Loucy (cell line): ENCODE results near the gene MITD1.
"Not testable (repeated sequence)": the region's sequence is repeated elsewhere in the genome, so short reads cannot be mapped to it uniquely, and the experiment has no call there.

ENCODE experiments used
- H2AFZ ChIP-seq: fragments of 200-600 bp; sonication (generic); 2 replicates; pipeline ENCODE4 v1.6.0; 2016; ENCODE audit warnings: antibody characterized with exemption, mild to moderate bottlenecking, low read length, moderate library complexity
- H3F3A ChIP-seq: fragments of 200-600 bp; 2 replicates; pipeline ENCODE4 v1.6.0; 2016; ENCODE audit warnings: antibody characterized with exemption, low read depth, mild to moderate bottlenecking
- H3K27me3 ChIP-seq: fragments of 200-600 bp; sonication (generic); 2 replicates; pipeline ENCODE4 v1.6.1; 2014; ENCODE audit warnings: low read length, mild to moderate bottlenecking; ENCODE audit not compliant: insufficient read depth, poor library complexity, severe bottlenecking
- H3K36me3 ChIP-seq: fragments of 200-600 bp; sonication (generic); 2 replicates; pipeline ENCODE4 v1.6.1; 2016; ENCODE audit warnings: low read length; ENCODE audit not compliant: insufficient read depth
- H3K4me1 ChIP-seq: fragments of 200-600 bp; sonication (generic); 2 replicates; pipeline ENCODE4 v1.5.1; 2014; ENCODE audit warnings: low read length, mild to moderate bottlenecking; ENCODE audit not compliant: insufficient read depth, poor library complexity, severe bottlenecking
- H3K4me2 ChIP-seq: fragments of 200-600 bp; sonication (generic); 2 replicates; pipeline ENCODE4 v1.6.0; 2014; ENCODE audit warnings: antibody characterized with exemption, low read length, low read depth, mild to moderate bottlenecking; ENCODE audit not compliant: poor library complexity, severe bottlenecking
- H3K4me3 ChIP-seq: fragments of 200-600 bp; sonication (generic); 2 replicates; pipeline ENCODE4 v1.5.1; 2014; ENCODE audit warnings: low read length, mild to moderate bottlenecking, mixed read lengths; ENCODE audit not compliant: poor library complexity, severe bottlenecking
- H3K79me2 ChIP-seq: fragments of 200-600 bp; sonication (generic); 2 replicates; pipeline ENCODE4 v1.6.1; 2014; ENCODE audit warnings: low read length; ENCODE audit not compliant: insufficient read depth
- H3K9ac ChIP-seq: fragments of 200-600 bp; sonication (generic); 2 replicates; pipeline ENCODE4 v1.6.0; 2014; ENCODE audit warnings: mild to moderate bottlenecking, low read depth, low read length, moderate library complexity; ENCODE audit not compliant: poor library complexity, severe bottlenecking
- H3K9me2 ChIP-seq: fragments of 200-600 bp; sonication (generic); replicated peaks from 2 replicates; pipeline ENCODE4 v1.6.1; 2016; ENCODE audit warnings: low read depth, low read length, mixed read lengths
- H3K9me3 ChIP-seq: fragments of 200-600 bp; sonication (generic); 2 replicates; pipeline ENCODE4 v1.6.1; 2014; ENCODE audit warnings: mild to moderate bottlenecking, antibody characterized with exemption, low read length, low read depth; ENCODE audit not compliant: insufficient read depth
- H4K20me1 ChIP-seq: fragments of 200-600 bp; sonication (generic); 2 replicates; pipeline ENCODE4 v1.6.0; 2014; ENCODE audit warnings: antibody characterized with exemption, low read length, mild to moderate bottlenecking; ENCODE audit not compliant: insufficient read depth, poor library complexity, severe bottlenecking
- CTCF ChIP-seq: fragments of 200-600 bp; sonication (generic); conservative IDR thresholded peaks from 2 replicates; pipeline ENCODE4 v1.5.1; 2014; ENCODE audit warnings: mild to moderate bottlenecking, antibody characterized with exemption, low read length
- EZH2phosphoT487 ChIP-seq: fragments of 200-600 bp; IDR thresholded peaks from 2 replicates; pipeline ENCODE4 v1.6.1; 2018; ENCODE audit warnings: antibody characterized with exemption, mild to moderate bottlenecking, moderate library complexity, borderline replicate concordance

Gene MITD1

GRCh38 chr2:99140860-99141109 lies 40.1 kb downstream of the MITD1 start:
- no peak for TF ChIP-seq CTCF
- TF ChIP-seq EZH2phosphoT487: no peak
- Histone ChIP-seq H3K9me2 (no peaks in the 10 kb centered on the region), H3K9ac (peak overlapping the region; percentile 73), H3K4me2 (peak overlapping the region; percentile 95), H4K20me1 (no peaks in the 10 kb centered on the region), H3K36me3 (no peaks in the 10 kb centered on the region), H3K4me1 (peaks cover 12% of the 10 kb centered on the region), H3F3A (no peaks in the 10 kb centered on the region), H3K9me3 (no peaks in the 10 kb centered on the region), H3K79me2 (no peaks in the 10 kb centered on the region), H3K4me3 (peak overlapping the region; percentile 90), H3K27me3 (no peaks in the 10 kb centered on the region), H2AFZ (peak overlapping the region; percentile 99)

- TF ChIP-seq CTCF (no peak), EZH2phosphoT487 (no peak)
- Histone ChIP-seq H3K4me3 (peak overlapping the region; percentile 90), H3K27me3 (no peaks in the 10 kb centered on the region), H3K4me1 (peaks cover 12% of the 10 kb centered on the region), H2AFZ (peak overlapping the region; percentile 99), H3K9ac (peak overlapping the region; percentile 73), H3K79me2 (no peaks in the 10 kb centered on the region), H3K36me3 (no peaks in the 10 kb centered on the region), H3K9me2 (no peaks in the 10 kb centered on the region), H4K20me1 (no peaks in the 10 kb centered on the region), H3K9me3 (no peaks in the 10 kb centered on the region), H3K4me2 (peak overlapping the region; percentile 95), H3F3A (no peaks in the 10 kb centered on the region)
Measured at GRCh38 chr2:99140056-99140859, 40.6 kb downstream of the MITD1 start.

GRCh38 chr2:99139003-99139402 lies 41.9 kb downstream of the MITD1 start:
- Histone ChIP-seq H3K27me3 (no peaks in the 10 kb centered on the region), H3K4me2 (no peak overlapping the region), H3K36me3 (no peaks in the 10 kb centered on the region), H3K9ac (no peak overlapping the region), H3K4me3 (no peak overlapping the region), H3K4me1 (peaks cover 12% of the 10 kb centered on the region), H3K9me3 (no peaks in the 10 kb centered on the region), H4K20me1 (no peaks in the 10 kb centered on the region), H3K79me2 (no peaks in the 10 kb centered on the region), H3K9me2 (no peaks in the 10 kb centered on the region), H2AFZ (no peak overlapping the region), H3F3A (no peaks in the 10 kb centered on the region)
- TF ChIP-seq EZH2phosphoT487: no peak
- TF ChIP-seq CTCF: no peak

GRCh38 chr2:99135044-99135556 lies 45.8 kb downstream of the MITD1 start:
- not testable (repeated sequence) for H3K79me2 ChIP-seq, H2AFZ ChIP-seq, H4K20me1 ChIP-seq, H3K4me3 ChIP-seq, H3K9me3 ChIP-seq, H3K4me1 ChIP-seq, H3K36me3 ChIP-seq, H3K9ac ChIP-seq, H3K4me2 ChIP-seq, H3K27me3 ChIP-seq, H3K9me2 ChIP-seq, H3F3A ChIP-seq
